K562 (cell line): ENCODE results near the gene FKBP7.

Source experiments
- SOX6 ChIP-seq: fragments of 450-650 bp; IDR thresholded peaks from 2 replicates; pipeline ENCODE4 v1.6.1; 2014; ENCODE audit warnings: mild to moderate bottlenecking
- SREBF2 ChIP-seq: sonication (generic); formaldehyde crosslinking; IDR thresholded peaks from 2 replicates; pipeline ENCODE4 v1.4.0; 2020; ENCODE audit warnings: mild to moderate bottlenecking, missing genetic modification reagents
- TAF1 ChIP-seq: IDR thresholded peaks from 2 replicates; pipeline ENCODE4 v1.6.1; 2011; ENCODE audit warnings: mild to moderate bottlenecking, low read length, moderate library complexity; ENCODE audit not compliant: insufficient read depth, control insufficient read depth, severe bottlenecking; ENCODE audit errors: extremely low read depth
- USF1 ChIP-seq: sonication (generic); formaldehyde crosslinking; IDR thresholded peaks from 2 replicates; pipeline ENCODE4 v1.9.0; 2022; ENCODE audit warnings: mild to moderate bottlenecking, missing genetic modification reagents
- ZNF583 ChIP-seq: fragments of 250-450 bp; sonication (Bioruptor Pico); IDR thresholded peaks from 2 replicates; pipeline ENCODE4 v1.4.0; 2020
- TF ChIP-seq, protein P1 (sequence below): sonication (generic); formaldehyde crosslinking; IDR thresholded peaks from 2 replicates; pipeline ENCODE4 v1.8.1; 2023; ENCODE audit warnings: mild to moderate bottlenecking, missing genetic modification reagents, moderate library complexity

GRCh38 chr2:178480227-178481181 lies 2.1 kb upstream of the FKBP7 start, which contains the start of gene PLEKHA3:
- peak; percentile 73 for TF ChIP-seq TAF1
- no peak for TF ChIP-seq USF1 (CRISPR knock-in tag)
- TF ChIP-seq SREBF2 (CRISPR knock-in tag) = no peak
- TF ChIP-seq SOX6 = no peak
- TF ChIP-seq, protein P1, sequence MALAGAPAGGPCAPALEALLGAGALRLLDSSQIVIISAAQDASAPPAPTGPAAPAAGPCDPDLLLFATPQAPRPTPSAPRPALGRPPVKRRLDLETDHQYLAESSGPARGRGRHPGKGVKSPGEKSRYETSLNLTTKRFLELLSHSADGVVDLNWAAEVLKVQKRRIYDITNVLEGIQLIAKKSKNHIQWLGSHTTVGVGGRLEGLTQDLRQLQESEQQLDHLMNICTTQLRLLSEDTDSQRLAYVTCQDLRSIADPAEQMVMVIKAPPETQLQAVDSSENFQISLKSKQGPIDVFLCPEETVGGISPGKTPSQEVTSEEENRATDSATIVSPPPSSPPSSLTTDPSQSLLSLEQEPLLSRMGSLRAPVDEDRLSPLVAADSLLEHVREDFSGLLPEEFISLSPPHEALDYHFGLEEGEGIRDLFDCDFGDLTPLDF = peak; percentile 69; the same call in 1 of the 2 replicates
- TF ChIP-seq ZNF583 (CRISPR knock-in tag) = no peak
